ENCODE results near the gene TSPAN3. TPM values are rescaled to one million over a fixed set of nuclear protein-coding genes. Genes with fewer than 3 reads are reported as not detected.
A peak's percentile ranks its signal among the peaks of the same experiment; 100 is the strongest.

Gene TSPAN3
- total and polyA plus RNA-seq, 2 donors (not counting 1 experiment from before 2014, with no cell fraction given), result 109 to 130 TPM

DNA sequence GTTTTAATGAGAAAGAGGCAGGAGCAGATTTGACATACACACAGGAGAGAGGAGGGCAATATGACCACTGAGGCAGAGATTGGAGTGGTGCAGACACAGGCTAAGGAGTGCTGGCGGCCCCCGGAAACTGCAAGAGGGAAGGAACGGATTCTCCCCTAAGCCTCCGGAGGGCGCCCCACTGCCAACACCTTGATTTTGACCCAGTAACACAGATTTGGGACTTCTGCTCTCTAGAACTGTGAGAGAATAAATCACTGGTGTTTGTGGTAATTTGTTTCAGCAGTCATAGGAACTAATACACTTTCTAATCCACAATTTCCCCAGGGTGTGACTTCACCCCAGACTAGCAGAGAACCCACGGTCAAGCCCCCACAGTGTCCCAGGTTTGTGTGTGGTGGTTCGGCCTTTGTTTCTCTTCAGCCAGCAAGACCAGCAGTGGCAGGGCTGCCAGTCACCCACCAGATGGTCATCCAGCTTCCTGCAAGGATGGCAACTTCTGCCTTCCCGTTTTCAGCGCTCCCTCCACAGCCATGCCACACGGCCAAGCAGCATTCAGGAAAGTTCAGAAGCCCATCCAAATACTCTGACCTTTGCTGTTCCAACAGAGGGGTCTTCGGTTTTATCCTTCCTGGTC is 23.6 kb upstream of the TSPAN3 start:
- Mint-ChIP-seq H3K27me3 (no peaks in the 10 kb centered on the region), H3K27ac (no peak overlapping the region), H3K4me3 (no peak overlapping the region), H3K9me3 (ENCODE audit: insufficient read depth) (no peaks in the 10 kb centered on the region), H3K4me1 (peaks cover 1% of the 10 kb centered on the region)
- no peaks in the 10 kb centered on the region for H3K36me3 ChIP-seq (replicated peaks in 1 of 2; ENCODE audit: control extremely low read depth in 1 of 2, control insufficient read depth in 1 of 2, extremely low read depth in 1 of 2, insufficient read depth in 2 of 2, low read length in 1 of 2)
- H3K4me1 ChIP-seq (ENCODE audit: control insufficient read depth in 2 of 2, insufficient read depth in 2 of 2, low read length in 2 of 2), result peaks cover 1 to 21% of the 10 kb centered on the region in 2 donors
- DNase-seq (no peak), ATAC-seq (ENCODE audit: low read depth) (no peak)
- ChIA-PET POLR2A (no interaction called here), CTCF (interaction anchor here (1.2 to 4.0 kb wide), 2 partner anchors 12 to 63 kb away, joined by 3 to 11 read pairs; no protein-coding TSS in a partner anchor)
- H3K4me3 ChIP-seq (ENCODE audit: control extremely low read depth in 1 of 5, extremely low read depth in 1 of 5, insufficient read depth in 1 of 5, low read depth in 2 of 5, low read length in 4 of 5), result no peak overlapping the region
- no peaks in the 10 kb centered on the region for H4K20me1 ChIP-seq (ENCODE audit: control insufficient read depth, insufficient read depth, low read length, poor library complexity, severe bottlenecking)
- no peak overlapping the region for H2AFZ ChIP-seq (ENCODE audit: insufficient read depth, low read depth, low read length, poor library complexity, severe bottlenecking)
- no peak for TF ChIP-seq EZH2 (IDR thresholded peaks at IDR 0.05; ENCODE audit: borderline replicate concordance, insufficient read depth, low read depth, low read length, poor library complexity, severe bottlenecking)
- TF ChIP-seq, protein P1, sequence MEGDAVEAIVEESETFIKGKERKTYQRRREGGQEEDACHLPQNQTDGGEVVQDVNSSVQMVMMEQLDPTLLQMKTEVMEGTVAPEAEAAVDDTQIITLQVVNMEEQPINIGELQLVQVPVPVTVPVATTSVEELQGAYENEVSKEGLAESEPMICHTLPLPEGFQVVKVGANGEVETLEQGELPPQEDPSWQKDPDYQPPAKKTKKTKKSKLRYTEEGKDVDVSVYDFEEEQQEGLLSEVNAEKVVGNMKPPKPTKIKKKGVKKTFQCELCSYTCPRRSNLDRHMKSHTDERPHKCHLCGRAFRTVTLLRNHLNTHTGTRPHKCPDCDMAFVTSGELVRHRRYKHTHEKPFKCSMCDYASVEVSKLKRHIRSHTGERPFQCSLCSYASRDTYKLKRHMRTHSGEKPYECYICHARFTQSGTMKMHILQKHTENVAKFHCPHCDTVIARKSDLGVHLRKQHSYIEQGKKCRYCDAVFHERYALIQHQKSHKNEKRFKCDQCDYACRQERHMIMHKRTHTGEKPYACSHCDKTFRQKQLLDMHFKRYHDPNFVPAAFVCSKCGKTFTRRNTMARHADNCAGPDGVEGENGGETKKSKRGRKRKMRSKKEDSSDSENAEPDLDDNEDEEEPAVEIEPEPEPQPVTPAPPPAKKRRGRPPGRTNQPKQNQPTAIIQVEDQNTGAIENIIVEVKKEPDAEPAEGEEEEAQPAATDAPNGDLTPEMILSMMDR (IDR thresholded peaks at IDR 0.05), result peak; percentile 23
- no peak overlapping the region for H3K27ac ChIP-seq (ENCODE audit: low read length in 2 of 2)
- WGBS (ENCODE audit: insufficient coverage), result 84% methylated on average over 5 of the region's 11 CpGs
- H3K27me3 ChIP-seq (replicated peaks in 1 of 4; ENCODE audit: control extremely low read depth in 1 of 4, control insufficient read depth in 3 of 4, insufficient read depth in 4 of 4, low read length in 3 of 4), result no peaks in the 10 kb centered on the region
- H3K4me2 ChIP-seq (replicated peaks; ENCODE audit: low read depth, low read length, poor library complexity, severe bottlenecking), result no peak overlapping the region
- intact Hi-C loops (cut with micrococcal nuclease), result no loop called here
- H3K9me3 ChIP-seq (ENCODE audit: control extremely low read depth in 1 of 3, control insufficient read depth in 2 of 3, insufficient read depth in 1 of 3, low read length in 2 of 3), result no peaks in the 10 kb centered on the region
- H3K9ac ChIP-seq (ENCODE audit: low read length), result no peak overlapping the region
- H3K79me2 ChIP-seq (ENCODE audit: control insufficient read depth, insufficient read depth, low read length), result no peaks in the 10 kb centered on the region

DNA sequence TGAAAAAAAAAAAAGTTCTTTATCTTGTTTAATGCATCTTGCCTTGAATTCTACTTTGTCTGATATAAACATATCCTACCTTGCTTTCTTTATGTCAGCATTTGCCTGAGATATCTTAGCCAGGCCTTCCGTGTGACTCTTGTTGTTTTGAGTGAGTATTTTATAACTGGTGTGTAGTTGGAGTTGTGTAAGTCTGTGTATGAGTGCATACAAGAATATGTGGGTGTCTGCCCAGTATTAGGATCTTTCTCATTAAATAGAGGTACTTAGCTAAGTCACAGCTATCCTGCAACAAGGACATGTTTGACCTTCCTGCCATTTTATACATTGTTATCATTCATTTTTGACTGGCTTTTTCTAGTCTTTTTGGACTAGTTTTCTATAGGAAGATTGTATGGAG is 22.5 kb upstream of the TSPAN3 start:
- Histone ChIP-seq H3K27ac (ENCODE audit: low read length in 2 of 2) (no peak overlapping the region), H4K20me1 (ENCODE audit: control insufficient read depth, insufficient read depth, low read length, poor library complexity, severe bottlenecking) (no peaks in the 10 kb centered on the region), H3K4me1 (ENCODE audit: control insufficient read depth in 2 of 2, insufficient read depth in 2 of 2, low read length in 2 of 2) (peaks cover 0 to 13% of the 10 kb centered on the region in 2 donors), H3K79me2 (ENCODE audit: control insufficient read depth, insufficient read depth, low read length) (no peaks in the 10 kb centered on the region), H3K36me3 (replicated peaks in 1 of 2; ENCODE audit: control extremely low read depth in 1 of 2, control insufficient read depth in 1 of 2, extremely low read depth in 1 of 2, insufficient read depth in 2 of 2, low read length in 1 of 2) (no peaks in the 10 kb centered on the region), H3K4me2 (replicated peaks; ENCODE audit: low read depth, low read length, poor library complexity, severe bottlenecking) (no peak overlapping the region), H3K9ac (ENCODE audit: low read length) (no peak overlapping the region), H3K9me3 (ENCODE audit: control extremely low read depth in 1 of 3, control insufficient read depth in 2 of 3, insufficient read depth in 1 of 3, low read length in 2 of 3) (no peaks in the 10 kb centered on the region), H3K27me3 (replicated peaks in 1 of 4; ENCODE audit: control extremely low read depth in 1 of 4, control insufficient read depth in 3 of 4, insufficient read depth in 4 of 4, low read length in 3 of 4) (no peaks in the 10 kb centered on the region), H2AFZ (ENCODE audit: insufficient read depth, low read depth, low read length, poor library complexity, severe bottlenecking) (no peak overlapping the region), H3K4me3 (ENCODE audit: control extremely low read depth in 1 of 5, extremely low read depth in 1 of 5, insufficient read depth in 1 of 5, low read depth in 2 of 5, low read length in 4 of 5) (no peak overlapping the region)
- ATAC-seq (ENCODE audit: low read depth) (no peak), DNase-seq (no peak)
- no peaks in the 10 kb centered on the region for H3K4me1 Mint-ChIP-seq
- H3K27ac Mint-ChIP-seq, result no peak overlapping the region
- H3K27me3 Mint-ChIP-seq, result no peaks in the 10 kb centered on the region
- no peaks in the 10 kb centered on the region for H3K9me3 Mint-ChIP-seq (ENCODE audit: insufficient read depth)
- WGBS (ENCODE audit: insufficient coverage), result no CpG with 5 or more reads among the region's 1 CpG
- ChIA-PET CTCF (interaction anchor here (1.2 kb wide), 2 partner anchors 24 to 62 kb away, joined by 3 to 4 read pairs; no protein-coding TSS in a partner anchor), POLR2A (no interaction called here)
- H3K4me3 Mint-ChIP-seq, result no peak overlapping the region
- intact Hi-C loops (cut with micrococcal nuclease), result no loop called here
- no peak for TF ChIP-seq EZH2 (IDR thresholded peaks at IDR 0.05; ENCODE audit: borderline replicate concordance, insufficient read depth, low read depth, low read length, poor library complexity, severe bottlenecking)
- TF ChIP-seq, protein P1 (IDR thresholded peaks at IDR 0.05), result no peak

All from B cell (primary cell).